Hepatocyte (in vitro differentiated cells): Measurements from ENCODE around the gene COL4A2. TPM values are rescaled to one million over a fixed set of nuclear protein-coding genes. Genes with fewer than 3 reads are reported as not detected.

Source experiments
- DNase-seq: peaks from one replicate; pipeline ENCODE4 v3.0.0-alpha.2; 2016; ENCODE audit warnings: low spot score
- H2AFZ ChIP-seq: fragments of 200-600 bp; sonication (generic); 2 replicates; pipeline ENCODE4 v1.6.0; 2016; ENCODE audit warnings: antibody characterized with exemption, mild to moderate bottlenecking
- H3K27ac ChIP-seq: fragments of 200-600 bp; sonication (generic); 2 replicates; pipeline ENCODE4 v1.5.1; 2016; ENCODE audit warnings: mild to moderate bottlenecking
- H3K27me3 ChIP-seq: fragments of 200-600 bp; sonication (generic); 2 replicates; pipeline ENCODE4 v1.6.1; 2016
- H3K36me3 ChIP-seq: fragments of 200-600 bp; sonication (generic); replicated peaks from 2 replicates; pipeline ENCODE4 v1.5.1; 2016; ENCODE audit warnings: low read depth; ENCODE audit not compliant: insufficient read depth
- H3K4me1 ChIP-seq: fragments of 200-600 bp; sonication (generic); 2 replicates; pipeline ENCODE4 v1.5.1; 2016; ENCODE audit warnings: mild to moderate bottlenecking, moderate library complexity; ENCODE audit not compliant: insufficient read depth
- H3K4me2 ChIP-seq: fragments of 200-600 bp; sonication (generic); 2 replicates; pipeline ENCODE4 v1.6.0; 2016
- H3K4me3 ChIP-seq: fragments of 200-600 bp; sonication (generic); 2 replicates; pipeline ENCODE4 v1.5.1; 2016; ENCODE audit warnings: mild to moderate bottlenecking
- H3K79me2 ChIP-seq: fragments of 200-600 bp; sonication (generic); 2 replicates; pipeline ENCODE4 v1.6.0; 2017; ENCODE audit warnings: mild to moderate bottlenecking
- H3K9me2 ChIP-seq: fragments of 200-600 bp; sonication (generic); replicated peaks from 2 replicates; pipeline ENCODE4 v1.6.0; 2017; ENCODE audit warnings: mild to moderate bottlenecking; ENCODE audit not compliant: insufficient read depth
- H3K9me3 ChIP-seq: fragments of 200-600 bp; sonication (generic); 2 replicates; pipeline ENCODE4 v1.5.1; 2016; ENCODE audit warnings: low read depth, mild to moderate bottlenecking
- H4K20me1 ChIP-seq: fragments of 200-600 bp; sonication (generic); 2 replicates; pipeline ENCODE4 v1.6.0; 2016; ENCODE audit warnings: mild to moderate bottlenecking; ENCODE audit not compliant: insufficient read depth, poor library complexity, severe bottlenecking
- CTCF ChIP-seq: fragments of 200-600 bp; sonication (generic); IDR thresholded peaks from 2 replicates; pipeline ENCODE4 v1.5.1; 2016; ENCODE audit warnings: antibody characterized with exemption, mild to moderate bottlenecking; ENCODE audit not compliant: poor library complexity
- EZH2 ChIP-seq: fragments of 200-600 bp; sonication (generic); IDR thresholded peaks from 2 replicates; pipeline ENCODE4 v1.6.1; 2016; ENCODE audit warnings: antibody characterized with exemption, mild to moderate bottlenecking, borderline replicate concordance
- EZH2phosphoT487 ChIP-seq: fragments of 200-600 bp; sonication (generic); IDR thresholded peaks from one replicate; pipeline ENCODE4 v1.6.1; 2018; ENCODE audit warnings: antibody characterized with exemption, mild to moderate bottlenecking, low read depth, moderate library complexity; ENCODE audit not compliant: unreplicated experiment, severe bottlenecking
- WGBS: methylation state at CpG from one replicate; pipeline ENCODE4 v1.1.6; 2016; ENCODE audit warnings: low lambda C conversion rate; ENCODE audit errors: missing lambda C conversion rate; 5-methylcytosine and 5-hydroxymethylcytosine counted together
- polyA plus RNA-seq: library from polyadenylated mRNA; unstranded; fragments of >200 nt; fragmentation: Nextera tagmentation; extraction: Ambion mirVana; gene quantifications from 2 replicates; pipeline ENCODE4 v1.2.1, GENCODE V29; 2016
- total RNA-seq: library from RNA; depleted of rRNA; stranded (reverse); fragments of >200 nt; gene quantifications from 2 replicates; pipeline ENCODE4 v1.2.3, GENCODE V29; 2014

Gene COL4A2
- total and polyA plus RNA-seq, 2 experiments from 2014 or later: 171 to 221 TPM

GRCh38 chr13:110299283-110299840 is 7.7 kb upstream of the COL4A2 start:
- no peak overlapping the region for H3K27ac ChIP-seq
- no peaks in the 10 kb centered on the region for H3K36me3 ChIP-seq
- H4K20me1 ChIP-seq: no peaks in the 10 kb centered on the region
- H3K27me3 ChIP-seq: no peaks in the 10 kb centered on the region
- 75% methylated on average over 10 of the region's 10 CpGs for WGBS
- DNase-seq: no peak
- peaks cover 21% of the 10 kb centered on the region for H3K4me1 ChIP-seq
- peaks cover 51% of the 10 kb centered on the region for H3K79me2 ChIP-seq
- no peak overlapping the region for H2AFZ ChIP-seq
- H3K4me2 ChIP-seq: no peak overlapping the region
- H3K9me3 ChIP-seq: no peaks in the 10 kb centered on the region
- TF ChIP-seq CTCF: no peak
- TF ChIP-seq EZH2: no peak
- no peak for TF ChIP-seq EZH2phosphoT487
- H3K9me2 ChIP-seq: no peaks in the 10 kb centered on the region
- no peak overlapping the region for H3K4me3 ChIP-seq

- Histone ChIP-seq H3K4me3 (no peak overlapping the region), H3K4me1 (peaks cover 25% of the 10 kb centered on the region), H3K27me3 (no peaks in the 10 kb centered on the region), H3K9me3 (no peaks in the 10 kb centered on the region), H3K4me2 (peak overlapping the region; percentile 3), H3K27ac (peak overlapping the region; percentile 62), H3K79me2 (peaks cover 52% of the 10 kb centered on the region), H3K36me3 (no peaks in the 10 kb centered on the region), H4K20me1 (no peaks in the 10 kb centered on the region), H3K9me2 (no peaks in the 10 kb centered on the region), H2AFZ (no peak overlapping the region)
- no peak for TF ChIP-seq EZH2phosphoT487
- no peak for TF ChIP-seq EZH2
- TF ChIP-seq CTCF: no peak
- no peak for DNase-seq
- WGBS: 53% methylated on average over 3 of the region's 3 CpGs
These were observed 6.8 kb upstream of the COL4A2 start for GRCh38 chr13:110300090-110300815.

GRCh38 chr13:110301083-110301482 is 6.0 kb upstream of the COL4A2 start:
- H3K27me3 ChIP-seq: no peaks in the 10 kb centered on the region
- no peak overlapping the region for H3K4me3 ChIP-seq
- WGBS: 52% methylated on average over 5 of the region's 5 CpGs
- no peaks in the 10 kb centered on the region for H3K36me3 ChIP-seq
- no peaks in the 10 kb centered on the region for H4K20me1 ChIP-seq
- no peak overlapping the region for H2AFZ ChIP-seq
- TF ChIP-seq EZH2phosphoT487: no peak
- no peak for TF ChIP-seq CTCF
- no peak for TF ChIP-seq EZH2
- H3K9me2 ChIP-seq: no peaks in the 10 kb centered on the region
- DNase-seq: no peak
- peaks cover 25% of the 10 kb centered on the region for H3K4me1 ChIP-seq
- peak overlapping the region; percentile 62 for H3K27ac ChIP-seq
- peak overlapping the region; percentile 8 for H3K4me2 ChIP-seq
- H3K9me3 ChIP-seq: no peaks in the 10 kb centered on the region
- peaks cover 52% of the 10 kb centered on the region for H3K79me2 ChIP-seq
